Measurements from ENCODE around the gene RACGAP1.

The RACGAP1 gene

GRCh38 chr12:49941556-49942511, 83.5 kb downstream of the RACGAP1 start:
- no peak for DNase-seq (ENCODE audit: low spot score)

GRCh38 chr12:49939707-49940106, 85.6 kb downstream of the RACGAP1 start:
- DNase-seq (ENCODE audit: low spot score): no peak

GRCh38 chr12:49939307-49939706, 86.0 kb downstream of the RACGAP1 start:
- DNase-seq (ENCODE audit: low spot score): no peak
